NCI-H2171 (cell line): ENCODE data around the gene LIPM.

ENCODE experiments used
- DNase-seq: peaks from one replicate; lab custom pipeline; 2025; lab: John Stamatoyannopoulos, UW

The LIPM gene

GRCh38 chr10:88802523-88803285 is at the start of gene LIPM:
TSS of gene LIPM (plus strand) at chr10:88802730. CDS start at chr10:88802897, 167 bp downstream.
- DNase-seq: no peak

GRCh38 chr10:88754287-88754686 is 48.2 kb upstream of the LIPM start:
- DNase-seq: no peak

- no peak for DNase-seq
These were observed 46.8 kb upstream of the LIPM start for GRCh38 chr10:88755753-88756152.

DNA sequence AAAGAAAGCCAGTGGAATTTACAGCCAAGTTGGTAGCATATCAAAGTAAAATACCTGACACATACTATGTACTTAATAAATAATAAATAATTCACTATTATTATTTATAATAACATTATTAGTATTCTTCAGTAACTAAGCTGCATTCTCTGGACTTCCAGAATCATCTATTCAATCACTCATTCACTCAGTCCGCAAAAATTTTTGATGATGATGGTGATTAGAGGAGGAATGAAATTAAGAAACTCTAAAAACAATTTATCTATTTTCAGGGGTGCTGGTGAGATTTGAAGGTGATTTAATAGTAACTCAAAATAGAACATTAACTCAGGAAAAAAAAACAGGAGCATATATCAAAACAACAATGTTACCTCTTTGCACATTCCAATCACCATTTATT is 45.9 kb upstream of the LIPM start:
- DNase-seq: no peak

DNA sequence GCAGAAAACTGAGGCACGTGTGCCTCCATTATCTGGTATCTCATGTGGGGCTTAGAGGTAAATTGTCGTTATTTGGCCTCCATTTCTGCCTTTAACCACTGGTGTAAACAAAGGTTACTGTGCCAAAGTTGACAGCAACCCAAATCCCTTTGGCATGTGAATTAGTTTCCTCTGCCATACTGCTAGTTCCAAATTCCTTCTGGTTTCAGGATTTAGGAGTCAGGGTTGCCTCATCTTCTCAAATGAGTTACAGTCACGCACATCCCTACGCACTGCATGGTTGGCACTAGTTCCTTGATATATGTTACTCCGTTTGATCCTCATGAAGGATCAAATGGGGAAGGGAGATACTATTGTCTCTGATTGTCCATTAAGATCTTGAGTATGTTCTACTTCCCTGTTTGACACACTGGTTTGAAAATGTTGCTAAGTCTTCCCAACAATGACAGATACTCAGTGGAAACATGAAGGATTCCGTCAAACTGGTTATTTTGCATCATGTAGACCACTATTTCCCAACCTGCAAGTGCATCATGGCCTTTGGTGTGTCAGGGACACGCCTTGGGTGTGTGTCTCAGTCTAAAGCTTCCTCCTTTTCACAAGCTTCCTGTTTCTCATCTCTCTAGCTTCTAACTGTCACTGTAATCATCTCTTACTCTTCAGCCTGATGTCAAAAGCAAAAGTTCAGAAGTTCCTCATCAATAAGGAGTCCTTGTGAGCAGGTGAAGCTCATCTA is 43.0 kb upstream of the LIPM start, which contains the start of gene LIPN:
Gene LIPN, plus strand, starts transcription at position 655 of the 736 bp plus-strand sequence. CDS start 1,386 bp downstream, outside the sequence.
- DNase-seq: no peak

DNA sequence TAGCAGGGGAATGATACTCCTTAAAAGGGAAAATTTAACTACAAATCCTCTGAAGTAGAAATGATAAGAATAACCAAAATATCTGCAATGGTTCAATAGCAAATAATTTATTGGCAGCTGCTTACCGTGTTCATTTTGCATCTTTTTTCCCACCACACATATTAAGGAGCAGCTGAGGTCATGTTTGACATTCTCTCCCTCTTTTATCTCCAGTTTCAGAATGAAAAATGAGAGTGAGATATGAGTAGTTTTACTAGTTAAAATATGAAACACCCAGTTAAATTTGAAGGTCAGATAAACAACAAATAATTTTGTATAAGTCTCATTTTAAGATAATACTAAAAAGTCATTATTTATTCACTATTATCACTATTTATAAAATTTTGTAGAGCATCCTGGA is 39.6 kb upstream of the LIPM start:
- no peak for DNase-seq

DNA sequence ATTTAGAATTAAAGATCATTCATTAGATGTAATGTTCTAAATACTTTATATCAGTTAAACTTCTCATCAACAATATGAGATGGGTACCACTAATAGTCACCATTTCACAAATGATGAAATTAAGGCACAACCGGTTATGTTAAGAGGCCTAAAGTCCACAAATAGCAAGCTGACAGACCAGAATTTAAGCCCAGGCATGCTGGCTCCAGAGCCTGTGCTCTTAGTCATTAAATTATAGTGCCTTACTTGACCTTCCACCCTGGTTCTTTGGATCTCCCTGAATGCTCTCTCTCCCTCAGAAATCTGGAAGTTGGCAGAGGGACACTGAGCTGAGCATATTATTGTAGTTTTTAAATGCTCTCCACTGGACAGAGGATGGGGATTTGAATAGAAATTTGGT is 39.1 kb upstream of the LIPM start:
- no peak for DNase-seq

DNA sequence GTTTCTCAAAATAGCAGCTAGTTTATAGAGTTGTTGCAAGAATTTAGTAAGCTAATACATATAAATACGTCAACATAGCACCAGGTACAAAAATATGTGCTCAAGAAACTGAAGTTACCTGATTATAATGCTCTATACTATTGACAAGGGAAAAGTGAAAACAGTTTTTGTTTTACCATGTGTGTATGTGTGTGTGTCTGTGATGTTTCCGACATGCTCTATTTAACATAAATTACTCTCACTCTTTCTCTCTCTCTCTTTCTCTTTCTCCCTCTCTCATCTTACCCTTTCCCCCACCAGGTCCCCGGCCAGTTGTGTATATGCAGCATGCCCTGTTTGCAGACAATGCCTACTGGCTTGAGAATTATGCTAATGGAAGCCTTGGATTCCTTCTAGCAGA is 38.4 kb upstream of the LIPM start:
- DNase-seq: no peak

GRCh38 chr10:88765816-88766215 is 36.7 kb upstream of the LIPM start:
- DNase-seq: no peak

DNA sequence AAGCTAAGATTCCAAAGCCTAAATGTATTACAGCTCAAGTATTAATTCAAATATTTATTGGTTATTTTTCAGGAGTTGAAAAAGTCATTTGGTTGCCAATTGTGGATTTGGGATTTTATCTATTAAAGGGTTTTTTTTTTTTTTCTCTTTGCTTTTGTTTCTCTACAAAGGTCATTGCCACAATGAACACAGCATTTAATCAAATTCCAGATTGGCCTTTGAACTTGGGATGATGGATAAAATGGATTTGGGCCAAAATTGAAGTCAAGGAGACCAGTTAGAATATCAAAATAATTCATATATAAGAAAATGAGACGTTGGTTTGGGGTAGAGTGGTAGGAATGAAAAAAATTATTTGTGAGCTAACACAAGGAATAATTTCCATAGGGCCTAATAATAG is 33.1 kb upstream of the LIPM start:
- no peak for DNase-seq

DNA sequence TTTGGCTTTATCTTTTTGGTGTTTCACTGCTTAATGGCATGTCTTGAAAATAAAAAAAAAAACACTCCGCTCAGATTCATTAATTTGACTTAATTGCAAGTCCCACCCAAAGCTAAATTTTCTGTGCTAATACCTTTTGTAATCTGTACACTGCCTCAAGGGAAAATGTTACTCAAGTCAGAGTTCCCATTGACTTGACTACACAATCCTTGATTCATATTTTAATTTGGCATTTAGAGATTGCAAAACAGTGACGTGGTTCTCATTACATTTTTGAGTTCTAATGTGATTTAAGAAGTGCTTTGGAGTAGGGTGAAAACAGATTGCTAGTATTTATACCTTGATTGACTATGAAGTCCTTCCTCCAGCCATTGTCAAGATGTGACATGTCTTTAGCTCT is 21.3 kb upstream of the LIPM start:
- no peak for DNase-seq

GRCh38 chr10:88782222-88782621 is 20.3 kb upstream of the LIPM start:
- no peak for DNase-seq

DNA sequence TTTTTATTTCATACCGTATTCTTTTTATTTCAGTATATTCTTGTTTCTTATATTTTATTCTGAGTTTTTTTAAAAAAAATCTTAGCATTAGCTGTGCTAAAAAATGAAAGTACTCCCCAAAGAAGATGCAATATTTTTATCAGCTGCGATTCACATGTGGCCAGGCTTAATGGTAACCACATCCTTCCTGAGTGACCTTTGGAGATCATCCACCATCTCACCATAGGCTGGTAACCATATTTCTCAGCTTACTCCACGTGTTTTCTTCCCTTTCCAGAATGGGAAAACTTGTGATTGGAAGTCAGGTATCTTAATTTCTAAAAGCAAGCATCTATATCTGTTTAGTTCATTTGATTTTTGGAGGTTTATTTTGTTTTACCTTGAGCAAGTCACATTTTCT is 18.8 kb upstream of the LIPM start:
- no peak for DNase-seq

GRCh38 chr10:88786032-88786770 is 16.3 kb upstream of the LIPM start:
- DNase-seq: no peak

DNA sequence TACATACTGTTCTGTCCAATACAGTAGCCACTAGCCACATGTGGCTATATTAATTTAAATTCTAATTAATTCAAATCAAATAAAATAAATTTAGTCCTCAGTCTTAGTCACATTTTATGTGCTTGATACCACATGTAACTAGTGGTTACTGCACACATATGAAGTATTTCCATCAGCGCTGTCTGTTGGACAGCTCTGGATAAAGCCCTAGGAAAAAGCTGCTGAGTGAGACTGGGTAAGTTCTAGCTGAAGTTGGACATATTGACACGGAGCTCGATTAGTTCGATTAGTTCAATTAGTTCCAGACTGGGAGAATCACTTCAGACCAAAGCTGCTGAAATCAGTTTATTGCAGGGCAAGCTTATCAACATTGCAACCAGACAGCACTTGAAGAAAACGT is 15.1 kb upstream of the LIPM start:
- no peak for DNase-seq

GRCh38 chr10:88788924-88789323 is 13.6 kb upstream of the LIPM start:
- no peak for DNase-seq

DNA sequence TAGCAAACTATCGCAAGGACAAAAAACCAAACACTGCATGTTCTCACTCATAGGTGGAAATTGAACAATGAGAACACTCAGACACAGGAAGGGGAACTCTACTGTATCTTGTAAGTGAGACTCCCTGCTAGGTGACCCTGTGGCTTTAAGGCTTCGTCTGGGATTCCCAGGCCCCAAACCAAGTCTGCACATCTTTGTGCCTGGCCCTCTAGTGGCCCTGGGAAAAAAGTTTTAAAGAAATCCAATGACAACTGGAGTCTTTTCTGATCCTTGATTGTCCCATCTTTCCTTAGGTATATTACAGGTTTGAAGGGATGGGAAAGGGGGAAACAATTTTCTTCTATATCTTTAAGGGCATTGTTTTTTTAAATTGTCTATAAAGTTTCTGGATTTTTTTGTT is 10.6 kb upstream of the LIPM start:
- DNase-seq: no peak

- no peak for DNase-seq
These were observed 9.9 kb upstream of the LIPM start for GRCh38 chr10:88792661-88793060.

DNA sequence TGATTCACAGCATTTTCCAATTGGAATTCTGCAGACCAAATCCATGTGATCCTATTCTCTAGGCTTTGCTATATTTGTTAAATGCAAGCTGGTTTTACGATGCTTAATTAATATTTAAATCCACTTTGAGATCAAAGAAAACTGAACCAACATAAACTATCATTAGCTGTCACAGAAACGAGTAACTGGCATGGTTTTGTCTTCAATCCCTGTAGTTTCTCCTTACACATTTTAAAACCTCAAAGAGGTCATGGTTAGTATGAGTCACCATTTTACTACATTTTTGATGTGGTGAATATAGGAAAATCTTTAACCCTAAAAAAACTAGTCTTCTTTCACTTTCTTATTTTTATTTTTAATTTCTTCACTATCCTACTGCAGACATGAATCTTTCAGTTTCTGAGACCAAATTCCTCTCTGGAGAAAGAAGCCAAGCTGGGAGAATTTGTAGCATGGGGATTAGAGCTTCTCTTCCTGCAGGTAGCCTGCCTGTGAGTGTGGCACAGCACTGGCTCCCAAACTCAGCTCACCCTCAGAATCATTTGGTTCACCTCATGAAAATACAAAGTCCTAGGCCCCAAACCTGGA is 8.7 kb upstream of the LIPM start:
- no peak for DNase-seq

DNA sequence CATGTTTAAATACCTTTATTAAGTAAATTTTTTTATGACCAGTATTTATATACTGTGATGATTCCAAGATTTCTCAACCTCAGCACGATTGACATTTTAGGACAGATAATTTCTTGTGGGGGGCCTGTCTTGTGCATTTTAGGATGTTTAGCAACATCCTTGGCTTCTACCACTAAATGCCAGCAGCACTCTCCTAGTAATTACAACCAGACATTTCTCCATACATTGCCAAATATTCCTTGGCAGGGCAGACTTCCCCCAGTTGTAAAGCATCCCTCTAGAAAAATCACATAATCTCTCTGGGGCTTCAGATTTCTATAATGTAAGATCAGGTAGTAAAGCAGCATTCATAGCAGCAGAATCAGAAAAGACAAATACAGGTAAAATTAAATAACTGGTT is 7.8 kb upstream of the LIPM start:
- no peak for DNase-seq

- DNase-seq: no peak
These were observed 2.1 kb upstream of the LIPM start for GRCh38 chr10:88800152-88801125.
